Transverse colon (tissue), 3 donors: ENCODE data around the gene TCN2.

Experiments
- POLR2A ChIP-seq: fragments of 450-650 bp; IDR thresholded peaks from one replicate; pipeline ENCODE4 v1.6.1; 2016; ENCODE audit warnings: antibody characterized with exemption, mild to moderate bottlenecking, moderate library complexity
- TF ChIP-seq, protein P1 (sequence below), 5 experiments: fragments of 200-600 bp in 3 of 5; fragments of 450-650 bp in 2 of 5; sonication (generic) in 3 of 5; IDR thresholded peaks; 1 replicate in 2 of 5; 2 replicates in 3 of 5; pipeline ENCODE4 v1.5.1; 2016 to 2017; ENCODE audit warnings: antibody characterized with exemption in 5 of 5, inconsistent platforms in 3 of 5, mild to moderate bottlenecking in 2 of 5, moderate library complexity in 1 of 5

DNA sequence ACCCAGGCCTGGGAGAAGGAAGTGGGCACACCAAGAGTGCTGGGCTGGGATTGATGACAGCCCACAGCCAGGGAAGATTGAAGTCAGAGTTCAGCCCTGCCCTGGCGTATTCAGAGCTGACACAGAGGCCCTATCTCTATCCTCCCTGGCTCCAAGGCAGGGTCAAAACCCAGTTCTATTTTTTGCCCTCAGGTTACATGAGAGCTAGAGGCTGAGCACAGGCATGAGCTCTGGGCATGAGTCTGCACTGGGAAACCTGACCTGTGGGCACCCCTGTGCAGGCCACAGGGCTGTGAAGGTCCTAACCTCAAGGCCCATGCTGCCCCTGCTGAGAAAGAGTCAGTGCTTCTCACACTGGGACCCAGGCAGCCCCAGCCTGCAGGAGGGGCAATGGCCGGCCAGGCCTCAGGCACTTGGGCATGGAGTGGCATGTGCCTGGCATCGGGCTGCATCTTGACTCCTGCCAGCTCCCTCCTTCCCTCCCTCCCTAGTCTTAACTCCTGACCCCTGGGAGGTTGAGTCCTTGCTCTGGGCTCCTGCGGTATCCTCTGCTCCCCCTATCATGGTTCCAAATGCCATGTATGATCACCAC lies 34.0 kb downstream of the TCN2 start:
- TF ChIP-seq, protein P1, sequence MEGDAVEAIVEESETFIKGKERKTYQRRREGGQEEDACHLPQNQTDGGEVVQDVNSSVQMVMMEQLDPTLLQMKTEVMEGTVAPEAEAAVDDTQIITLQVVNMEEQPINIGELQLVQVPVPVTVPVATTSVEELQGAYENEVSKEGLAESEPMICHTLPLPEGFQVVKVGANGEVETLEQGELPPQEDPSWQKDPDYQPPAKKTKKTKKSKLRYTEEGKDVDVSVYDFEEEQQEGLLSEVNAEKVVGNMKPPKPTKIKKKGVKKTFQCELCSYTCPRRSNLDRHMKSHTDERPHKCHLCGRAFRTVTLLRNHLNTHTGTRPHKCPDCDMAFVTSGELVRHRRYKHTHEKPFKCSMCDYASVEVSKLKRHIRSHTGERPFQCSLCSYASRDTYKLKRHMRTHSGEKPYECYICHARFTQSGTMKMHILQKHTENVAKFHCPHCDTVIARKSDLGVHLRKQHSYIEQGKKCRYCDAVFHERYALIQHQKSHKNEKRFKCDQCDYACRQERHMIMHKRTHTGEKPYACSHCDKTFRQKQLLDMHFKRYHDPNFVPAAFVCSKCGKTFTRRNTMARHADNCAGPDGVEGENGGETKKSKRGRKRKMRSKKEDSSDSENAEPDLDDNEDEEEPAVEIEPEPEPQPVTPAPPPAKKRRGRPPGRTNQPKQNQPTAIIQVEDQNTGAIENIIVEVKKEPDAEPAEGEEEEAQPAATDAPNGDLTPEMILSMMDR (IDR thresholded peaks at IDR 0.05), result no peak
- no peak for TF ChIP-seq POLR2A
